NCI-H2196 (cell line): ENCODE measurements around the gene DLX6.

Experiments used
- DNase-seq: peaks from one replicate; lab custom pipeline; 2025; ENCODE audit not compliant: unreplicated experiment; lab: John Stamatoyannopoulos, UW

Gene DLX6

GRCh38 chr7:96995406-96996110, 9.8 kb upstream of the DLX6 start:
- DNase-seq: no peak

GRCh38 chr7:96996111-96996957, 9.0 kb upstream of the DLX6 start:
- DNase-seq: no peak

- DNase-seq: no peak
Measured at GRCh38 chr7:96996958-96997511, 8.3 kb upstream of the DLX6 start.

- DNase-seq: no peak
Measured at GRCh38 chr7:96997512-96998032, 7.8 kb upstream of the DLX6 start.

DNA sequence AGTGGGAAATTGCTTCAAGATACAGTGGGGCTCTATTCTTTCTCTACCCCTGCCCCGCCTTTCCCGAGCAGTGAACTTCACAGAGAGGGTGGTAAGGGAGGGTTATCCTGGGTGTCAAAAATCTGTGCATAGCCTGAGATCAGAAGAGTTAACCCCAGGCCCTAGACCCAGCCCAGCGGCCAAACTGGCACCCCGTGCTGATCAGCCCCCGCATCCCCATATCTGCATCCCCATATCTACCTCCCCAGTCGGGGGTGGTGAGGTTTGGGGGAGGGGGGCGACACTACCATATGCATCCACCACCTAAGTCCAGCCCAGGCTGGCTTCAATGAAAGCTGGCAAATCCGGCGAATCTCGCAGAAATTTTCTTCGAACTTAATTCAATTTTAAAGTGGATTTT, 7.0 kb upstream of the DLX6 start:
- DNase-seq: no peak

GRCh38 chr7:96998744-96999143, 6.6 kb upstream of the DLX6 start:
- no peak for DNase-seq

- no peak for DNase-seq
Measured at GRCh38 chr7:97001221-97001620, 4.1 kb upstream of the DLX6 start.

GRCh38 chr7:97001656-97002554, 3.4 kb upstream of the DLX6 start:
- DNase-seq: no peak

GRCh38 chr7:97002555-97003261, 2.6 kb upstream of the DLX6 start:
- no peak for DNase-seq

DNA sequence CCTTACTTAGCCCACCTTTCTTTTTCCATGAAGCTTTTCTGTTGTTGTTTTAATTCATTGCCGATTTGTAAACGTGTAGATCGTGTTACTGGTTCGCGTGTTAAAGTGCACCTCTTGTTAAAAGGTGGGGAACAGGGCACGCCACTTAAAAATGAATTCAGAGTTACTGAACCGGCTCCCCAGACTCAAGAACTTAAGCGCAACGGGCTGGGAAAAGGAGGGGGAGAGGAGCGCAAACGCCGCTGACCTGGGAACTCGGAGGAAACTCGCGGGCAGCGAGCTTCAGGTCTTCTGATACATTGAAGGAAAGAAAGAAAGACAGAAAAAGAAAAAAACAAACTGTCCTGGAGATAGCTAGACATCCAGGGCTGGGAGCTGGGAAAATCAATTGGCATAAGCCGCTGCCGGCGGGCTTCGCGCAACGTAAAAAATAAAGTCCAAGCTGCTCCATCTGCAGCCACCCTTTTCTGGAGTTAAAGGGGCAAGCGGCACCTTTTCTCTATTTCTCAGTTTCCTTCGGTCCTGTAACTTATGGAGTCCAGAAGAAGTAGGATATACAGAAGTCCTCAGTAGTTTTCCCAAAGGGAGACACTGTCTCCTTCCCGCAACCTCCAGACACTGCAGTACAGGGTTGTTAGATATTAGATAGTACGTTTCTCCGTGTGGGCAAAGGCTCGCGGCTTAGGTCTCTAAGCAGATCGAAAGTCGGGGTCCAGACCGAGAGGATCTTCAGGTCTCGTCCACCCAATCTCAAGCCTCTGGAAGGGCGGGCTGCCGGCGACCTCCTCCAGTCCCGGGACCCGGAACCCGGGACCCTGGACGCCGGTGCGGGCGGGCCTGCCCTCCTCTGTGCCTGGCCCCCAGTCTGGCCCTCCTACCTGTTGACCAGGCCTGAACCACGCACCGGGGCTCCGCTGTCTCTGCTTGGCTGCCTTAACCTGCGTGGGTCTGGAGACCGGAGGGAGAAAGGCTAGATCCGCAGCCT, 1.8 kb upstream of the DLX6 start:
- DNase-seq: no peak

DNA sequence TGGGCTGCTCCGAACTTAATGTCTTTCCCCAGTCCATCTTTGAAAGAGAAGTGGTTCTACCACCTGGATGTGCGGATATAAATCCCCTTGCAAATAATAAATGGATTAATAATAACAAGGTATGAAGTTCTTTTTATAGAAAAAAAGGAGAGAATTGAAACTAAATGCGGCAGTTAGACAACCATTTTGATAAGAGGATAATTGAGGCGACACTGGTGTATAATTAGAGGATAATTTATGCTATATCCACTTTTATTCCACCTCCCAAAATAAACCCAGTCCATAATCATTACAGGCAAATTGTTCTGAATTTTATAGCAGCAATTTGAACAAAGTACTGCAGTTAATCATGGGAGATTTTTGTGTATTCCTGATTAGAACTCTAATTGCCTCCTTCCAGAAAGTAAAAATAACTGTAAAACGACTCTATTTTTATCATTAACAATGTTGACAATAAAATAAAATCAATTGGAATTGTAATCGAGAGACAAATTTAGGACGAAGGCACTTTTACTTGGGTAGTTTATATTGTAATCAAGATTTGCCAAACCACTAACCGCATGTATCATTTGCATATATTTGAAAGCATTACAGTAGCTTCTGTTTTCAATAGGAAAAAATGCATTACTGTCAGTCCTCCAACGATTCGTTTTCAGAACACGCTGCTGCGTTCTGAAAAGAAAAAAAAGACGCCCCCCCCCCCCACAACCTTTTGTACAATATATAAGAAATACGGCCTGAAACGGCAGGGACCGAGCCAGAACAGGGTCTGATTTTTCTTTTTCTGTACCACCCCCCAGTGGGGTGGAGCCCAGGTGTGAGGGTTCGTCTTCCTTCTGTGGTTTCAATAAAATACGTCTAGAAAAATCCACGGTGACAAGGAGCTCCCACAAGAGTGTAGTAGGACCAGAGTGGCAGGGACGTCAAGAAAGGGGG, 838 bp upstream of the DLX6 start:
- no peak for DNase-seq

- DNase-seq: peak; percentile 62
Measured at GRCh38 chr7:97006055-97006815, 882 bp downstream of the DLX6 start.

DNA sequence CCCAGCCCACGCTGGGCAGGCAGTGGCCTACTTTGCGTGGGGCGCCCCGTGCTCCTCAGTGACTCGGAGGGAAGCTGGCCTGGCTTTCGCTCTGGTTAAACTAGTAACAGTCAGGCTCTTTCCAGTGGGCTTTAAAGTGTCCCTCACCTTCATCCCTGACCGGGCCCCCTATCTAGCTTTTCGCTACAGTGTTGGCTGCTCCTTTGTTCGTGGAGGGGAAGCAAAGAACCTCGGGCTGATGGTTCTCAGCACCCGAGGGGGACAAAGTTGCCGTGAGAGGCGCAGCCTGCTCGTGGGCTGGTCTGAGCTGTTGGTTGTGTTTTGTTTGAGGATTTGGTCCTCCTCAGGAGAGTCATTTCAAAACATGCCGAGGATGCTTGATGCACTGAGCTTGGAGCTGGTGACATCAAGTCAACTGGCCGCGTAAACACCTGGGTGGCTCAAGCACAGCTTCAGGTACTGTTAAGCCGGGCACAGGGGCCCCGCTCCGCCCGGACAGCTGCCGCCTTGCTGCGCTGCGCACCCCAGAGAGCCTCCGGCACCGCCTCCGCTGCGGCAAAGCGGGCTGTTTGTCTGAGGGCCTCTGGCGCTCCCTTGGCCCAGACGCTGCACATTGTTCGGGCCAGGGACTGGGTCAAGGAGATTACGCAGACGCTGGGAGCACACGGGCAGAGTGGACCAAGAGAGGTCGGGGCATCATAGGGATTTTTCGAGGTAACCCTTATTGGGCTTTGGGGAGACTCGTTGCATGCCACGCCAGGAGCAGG, 1.6 kb downstream of the DLX6 start:
- no peak for DNase-seq

DNA sequence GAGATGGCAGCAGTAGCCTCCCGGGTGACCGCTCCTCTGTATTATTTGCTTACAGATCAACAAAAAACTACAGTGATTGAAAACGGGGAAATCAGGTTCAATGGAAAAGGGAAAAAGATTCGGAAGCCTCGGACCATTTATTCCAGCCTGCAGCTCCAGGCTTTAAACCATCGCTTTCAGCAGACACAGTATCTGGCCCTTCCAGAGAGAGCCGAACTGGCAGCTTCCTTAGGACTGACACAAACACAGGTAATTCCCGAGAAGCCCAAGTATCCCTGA, 2.2 kb downstream of the DLX6 start:
- DNase-seq: no peak

- no peak for DNase-seq
Measured at GRCh38 chr7:97008275-97008917, 3.0 kb downstream of the DLX6 start.
